Measurements from ENCODE around the gene ALPL. TPM values are rescaled to one million over a fixed set of nuclear protein-coding genes. Genes with fewer than 3 reads are reported as not detected.

ALPL gene
- total and polyA plus RNA-seq, 10 of the 15 experiments (the other 5 are each of a cell fraction or from before 2014, with no cell fraction given) = 0.07 to 0.59 (median 0.31) TPM; not detected in 2

- TF ChIP-seq REST (IDR thresholded peaks at IDR 0.05; ENCODE audit: low read depth, low read length) (peak; percentile 56; the same call in 1 of the 2 replicates), YY1 (IDR thresholded peaks at IDR 0.05; ENCODE audit: low read depth, low read length) (no peak), RAD51 (IDR thresholded peaks at IDR 0.05) (peak; percentile 66; the same call in 1 of the 2 replicates), ZNF592 (IDR thresholded peaks at IDR 0.05) (no peak), ELK1 (IDR thresholded peaks at IDR 0.05; ENCODE audit: low read depth, low read length) (no peak), MXI1 (IDR thresholded peaks at IDR 0.05; ENCODE audit: low read depth, low read length) (no peak), STAT3 (IDR thresholded peaks at IDR 0.05; ENCODE audit: low read depth, low read length) (no peak)
Measured at GRCh38 chr1:21604208-21604957, 95.2 kb downstream of the ALPL start (continued).

All from GM12878 (cell line).